ENCODE results near the gene GALNT18.

Gene GALNT18

GRCh38 chr11:11565636-11566035 lies 56.2 kb downstream of the GALNT18 start:
- no peak for DNase-seq (ENCODE audit: low read depth)

GRCh38 chr11:11563200-11563975 lies 58.4 kb downstream of the GALNT18 start:
- no peak for DNase-seq (ENCODE audit: low read depth)

DNA sequence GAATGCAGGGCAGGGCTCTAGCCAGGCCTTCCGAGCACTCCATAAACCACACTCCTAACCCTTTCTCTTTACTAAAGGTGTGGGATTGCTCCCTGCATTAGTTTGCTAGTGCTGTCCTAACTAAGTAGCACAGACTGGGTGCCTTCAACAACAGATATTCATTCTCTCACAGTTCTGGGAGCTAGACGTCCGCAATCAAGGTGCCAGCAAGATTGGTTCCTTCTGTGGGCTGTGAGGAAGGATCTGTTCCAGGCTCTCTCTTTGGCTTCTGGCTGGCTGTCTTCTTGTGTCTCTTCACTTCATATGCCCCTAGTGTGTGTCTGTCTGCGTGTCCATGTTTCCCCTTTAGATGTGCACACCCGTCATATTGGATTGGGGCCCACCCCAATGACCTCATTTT lies 59.8 kb downstream of the GALNT18 start:
- DNase-seq (ENCODE audit: low read depth): no peak

- DNase-seq (ENCODE audit: low read depth): no peak
These were observed 63.0 kb downstream of the GALNT18 start for GRCh38 chr11:11558826-11559225.

DNA sequence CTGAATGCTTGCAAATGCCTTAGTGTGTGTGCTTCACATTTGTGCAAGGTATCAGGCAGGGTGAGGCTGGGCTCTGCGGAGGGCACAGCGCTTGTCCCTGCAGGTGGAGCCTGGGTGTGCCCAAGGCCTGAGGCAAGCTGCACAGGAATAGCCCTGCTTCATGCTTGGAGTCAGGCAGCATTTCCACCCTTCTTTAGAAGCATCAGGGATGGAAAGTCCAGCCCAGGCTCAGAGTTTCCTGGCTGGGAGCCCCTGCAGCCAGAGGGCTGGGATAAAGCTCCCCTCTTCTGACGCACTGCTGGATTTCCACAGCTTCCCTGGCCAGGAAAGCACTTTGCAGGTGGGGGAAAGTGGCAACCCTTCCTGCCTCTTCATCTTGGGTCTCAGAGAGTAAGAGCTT lies 63.4 kb downstream of the GALNT18 start:
- no peak for DNase-seq (ENCODE audit: low read depth)

DNA sequence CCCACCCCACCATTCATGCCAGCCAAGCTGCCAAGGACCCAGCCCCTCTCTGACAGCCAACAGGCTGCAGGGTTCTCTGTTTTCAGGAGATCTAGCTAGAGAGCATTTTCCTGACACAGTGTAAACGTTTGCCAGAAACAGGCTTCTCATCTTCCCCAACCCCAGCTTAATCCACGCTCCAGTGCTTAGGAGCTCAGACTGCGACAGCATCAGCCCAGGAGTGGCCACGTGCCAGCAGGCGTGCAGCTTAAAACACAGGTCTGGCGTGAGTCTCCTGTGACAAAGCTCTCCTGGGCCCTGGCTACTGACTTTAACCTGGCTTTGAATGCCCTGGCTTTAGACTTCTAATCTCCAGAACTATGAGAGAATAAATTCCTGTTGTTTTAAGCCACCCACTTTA lies 66.6 kb downstream of the GALNT18 start:
- no peak for DNase-seq (ENCODE audit: low read depth)

DNA sequence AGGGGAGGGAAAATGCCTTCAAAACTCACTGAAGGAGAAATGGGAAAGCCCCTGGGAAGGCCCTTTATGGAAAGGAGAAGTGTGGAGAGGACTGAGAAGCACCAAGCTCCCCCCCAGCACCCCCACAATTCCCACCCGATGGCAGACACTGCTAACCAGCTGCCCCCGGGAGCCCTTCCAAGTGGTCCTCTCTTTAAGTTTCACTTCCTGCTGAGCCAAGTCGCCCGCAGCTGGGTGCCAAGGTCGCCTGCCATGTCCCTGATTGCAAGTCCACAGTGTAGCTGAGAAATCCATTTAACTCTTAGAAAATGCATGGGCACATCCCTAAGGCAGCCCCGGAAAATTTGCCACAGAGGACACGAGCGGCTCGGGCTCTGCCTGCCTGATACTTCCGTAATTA lies 68.2 kb downstream of the GALNT18 start:
- DNase-seq (ENCODE audit: low read depth): no peak

GRCh38 chr11:11552529-11553087 lies 69.2 kb downstream of the GALNT18 start:
- no peak for DNase-seq (ENCODE audit: low read depth)

GRCh38 chr11:11550534-11550933 lies 71.3 kb downstream of the GALNT18 start:
- DNase-seq (ENCODE audit: low read depth): no peak

GRCh38 chr11:11545285-11546275 lies 76.2 kb downstream of the GALNT18 start:
- no peak for DNase-seq (ENCODE audit: low read depth)

GRCh38 chr11:11543656-11544055 lies 78.1 kb downstream of the GALNT18 start:
- no peak for DNase-seq (ENCODE audit: low read depth)

DNA sequence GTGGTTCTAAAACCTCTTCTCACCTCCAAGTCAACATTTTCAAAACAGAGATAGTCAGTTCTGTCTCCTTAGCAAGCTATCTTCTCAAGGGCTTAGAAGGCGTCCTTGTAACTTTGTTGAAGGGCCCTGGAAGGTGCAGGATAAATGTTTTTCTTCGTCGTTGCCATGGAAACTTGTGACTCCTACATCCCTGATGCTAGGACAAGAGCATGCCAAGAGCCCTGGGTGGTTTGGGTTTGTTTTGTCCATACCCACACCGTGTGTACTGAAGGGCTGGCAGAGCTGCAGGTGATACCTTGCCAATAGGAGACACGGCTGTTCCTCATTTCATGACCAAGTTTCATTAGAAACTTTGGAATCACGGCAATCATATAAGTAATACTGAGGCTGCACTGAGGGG lies 81.6 kb downstream of the GALNT18 start:
- no peak for DNase-seq (ENCODE audit: low read depth)

DNA sequence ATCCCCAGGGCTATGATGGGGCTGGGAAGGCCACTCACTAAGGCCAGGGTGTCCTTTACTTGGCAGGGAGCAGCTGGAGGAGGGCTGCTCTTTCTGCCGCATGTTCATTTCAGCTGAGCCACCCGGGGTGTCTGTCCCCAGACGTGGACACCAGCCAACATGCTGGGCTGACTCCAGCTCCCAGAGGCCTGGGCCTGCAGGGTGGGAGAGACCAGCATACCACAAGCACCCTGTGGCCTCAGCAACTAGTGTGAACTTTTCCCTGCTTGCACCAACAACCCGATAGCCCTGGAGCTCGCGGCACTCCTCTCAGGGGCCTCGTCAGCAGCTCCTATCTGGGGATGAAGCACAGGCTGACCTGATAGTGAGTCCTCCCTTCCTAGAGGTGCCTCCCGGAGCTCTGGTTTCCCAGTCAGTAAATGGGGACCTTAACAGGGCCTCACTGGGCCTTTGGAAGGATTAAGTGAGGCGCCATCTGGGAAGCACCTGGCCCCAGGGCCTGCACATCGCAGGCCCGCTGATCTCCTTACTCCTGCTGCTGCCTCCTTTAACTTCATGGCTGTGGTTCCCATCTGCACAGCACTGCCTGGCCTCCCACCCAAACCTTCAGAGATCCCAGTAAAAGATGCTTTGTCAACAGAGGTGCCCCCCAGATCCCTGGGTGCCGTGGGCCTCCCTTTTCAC lies 83.4 kb downstream of the GALNT18 start:
- DNase-seq (ENCODE audit: low read depth): no peak

DNA sequence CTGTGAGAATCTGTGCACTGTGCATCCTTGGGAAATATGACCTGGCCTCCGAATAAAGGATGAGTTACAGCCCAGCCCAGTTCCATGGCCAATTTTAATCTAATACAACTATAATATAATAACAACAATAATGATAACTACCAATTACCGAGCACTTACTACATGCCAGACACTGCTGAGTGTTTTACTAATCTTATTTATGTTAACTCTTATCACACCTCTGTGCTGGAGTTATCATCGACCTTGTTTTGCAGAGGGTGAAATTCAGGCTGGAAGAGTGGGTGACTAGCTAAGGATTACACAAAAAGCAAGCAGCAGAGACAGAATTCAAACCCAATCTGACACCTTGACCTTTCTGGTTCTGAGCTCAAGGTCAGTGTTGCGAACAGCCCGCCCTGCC lies 83.9 kb downstream of the GALNT18 start:
- DNase-seq (ENCODE audit: low read depth): no peak

- no peak for DNase-seq (ENCODE audit: low read depth)
These were observed 84.4 kb downstream of the GALNT18 start for GRCh38 chr11:11537372-11537771.

GRCh38 chr11:11536650-11537049 lies 85.2 kb downstream of the GALNT18 start:
- no peak for DNase-seq (ENCODE audit: low read depth)

DNA sequence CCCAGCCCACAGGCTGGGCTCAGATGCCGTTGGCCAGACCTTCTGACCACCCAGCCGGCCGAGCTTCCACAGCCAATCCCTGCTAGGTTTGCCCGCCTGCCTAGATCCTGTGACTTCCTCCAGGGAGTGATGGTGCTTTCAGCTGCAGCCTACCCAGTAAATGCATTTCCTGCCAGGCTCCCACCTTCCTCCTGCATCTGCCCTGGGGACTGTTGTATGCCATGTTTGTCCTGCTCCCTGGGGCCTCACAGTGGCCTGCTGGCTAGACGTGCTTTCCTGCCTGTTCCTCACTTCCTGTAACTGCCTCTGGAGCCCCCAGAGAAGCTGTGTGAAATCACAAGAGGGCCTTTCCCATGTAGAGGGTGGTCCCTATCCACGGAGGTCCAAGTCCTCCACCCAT lies 86.2 kb downstream of the GALNT18 start:
- no peak for DNase-seq (ENCODE audit: low read depth)

GRCh38 chr11:11534981-11535380 lies 86.8 kb downstream of the GALNT18 start:
- DNase-seq (ENCODE audit: low read depth): no peak

- no peak for DNase-seq (ENCODE audit: low read depth)
These were observed 88.1 kb downstream of the GALNT18 start for GRCh38 chr11:11533751-11534150.

GRCh38 chr11:11533057-11533456 lies 88.7 kb downstream of the GALNT18 start:
- no peak for DNase-seq (ENCODE audit: low read depth)

GRCh38 chr11:11532574-11532973 lies 89.2 kb downstream of the GALNT18 start:
- DNase-seq (ENCODE audit: low read depth): no peak

All from activated T-helper 1 cell treated with Interleukin-2 at 50 U/mL for 16 hours (primary cell).